ENCODE results near the gene MAN2A2. TPM values are rescaled to one million over a fixed set of nuclear protein-coding genes. Genes with fewer than 3 reads are reported as not detected.

MAN2A2 gene
- total and polyA plus RNA-seq, 9 of the 15 experiments (the other 6 are each of a cell fraction or from before 2014, with no cell fraction given): 7.3 to 151 (median 43.4) TPM

DNA sequence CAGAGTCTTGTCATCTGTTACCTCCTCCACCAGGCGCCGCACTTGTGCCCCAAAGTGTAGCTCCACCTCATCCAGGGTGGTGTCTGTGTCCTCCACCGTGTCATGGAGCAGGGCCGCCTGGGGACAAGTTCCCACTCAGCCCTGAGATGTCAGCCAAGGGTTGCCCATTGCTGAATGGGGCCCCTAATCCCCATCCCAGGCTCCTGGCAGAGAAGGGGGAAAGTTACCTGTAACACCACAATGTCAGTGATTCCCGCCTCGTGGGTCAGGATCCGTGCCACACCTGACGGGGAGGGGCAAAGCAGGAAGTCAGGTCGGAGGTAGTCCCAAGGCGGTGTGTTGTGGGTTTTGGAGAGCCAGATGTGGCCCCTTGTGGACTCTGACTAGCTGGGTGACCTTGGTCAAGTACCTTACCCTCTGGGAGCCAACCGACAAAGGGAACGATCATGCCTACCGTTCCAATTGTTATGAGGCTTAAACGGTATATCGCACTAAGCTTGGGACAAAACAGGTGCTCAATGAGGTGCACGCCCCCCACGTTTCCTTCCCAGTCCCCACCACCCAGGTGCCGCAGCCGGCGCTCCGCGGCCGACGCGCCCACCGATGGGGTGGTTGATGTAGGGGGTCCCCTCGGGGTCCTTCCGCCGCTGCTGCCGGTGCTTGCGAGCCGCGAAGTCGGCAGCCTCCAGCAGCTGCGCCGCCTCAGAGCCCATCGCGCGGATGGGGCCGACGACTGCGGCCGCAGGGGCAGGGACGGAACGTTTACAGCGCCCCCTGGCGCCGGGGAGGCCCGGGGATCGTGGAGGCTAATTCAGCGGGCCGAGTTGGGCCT, 28.9 kb downstream of the MAN2A2 start, which contains the start of gene HDDC3 (continued):
- no peak; a peak in 1 of 4 replicates for TF ChIP-seq KDM4B (IDR thresholded peaks at IDR 0.05; ENCODE audit: borderline replicate concordance in 2 of 2, low read depth in 1 of 2)
- no peak for TF ChIP-seq NUFIP1 (IDR thresholded peaks at IDR 0.05; ENCODE audit: partially characterized antibody)
- TF ChIP-seq, protein P1, sequence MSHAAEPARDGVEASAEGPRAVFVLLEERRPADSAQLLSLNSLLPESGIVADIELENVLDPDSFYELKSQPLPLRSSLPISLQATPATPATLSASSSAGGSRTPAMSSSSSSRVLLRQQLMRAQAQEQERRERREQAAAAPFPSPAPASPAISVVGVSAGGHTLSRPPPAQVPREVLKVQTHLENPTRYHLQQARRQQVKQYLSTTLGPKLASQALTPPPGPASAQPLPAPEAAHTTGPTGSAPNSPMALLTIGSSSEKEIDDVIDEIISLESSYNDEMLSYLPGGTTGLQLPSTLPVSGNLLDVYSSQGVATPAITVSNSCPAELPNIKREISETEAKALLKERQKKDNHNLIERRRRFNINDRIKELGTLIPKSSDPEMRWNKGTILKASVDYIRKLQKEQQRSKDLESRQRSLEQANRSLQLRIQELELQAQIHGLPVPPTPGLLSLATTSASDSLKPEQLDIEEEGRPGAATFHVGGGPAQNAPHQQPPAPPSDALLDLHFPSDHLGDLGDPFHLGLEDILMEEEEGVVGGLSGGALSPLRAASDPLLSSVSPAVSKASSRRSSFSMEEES (CRISPR knock-in tag; IDR thresholded peaks at IDR 0.05): no peak
- TF ChIP-seq ESRRA (IDR thresholded peaks at IDR 0.05; ENCODE audit: borderline replicate concordance, low read depth): peak; percentile 70
- no peak for TF ChIP-seq HMG20B (CRISPR knock-in tag; IDR thresholded peaks at IDR 0.05)
- TF ChIP-seq, protein P2, sequence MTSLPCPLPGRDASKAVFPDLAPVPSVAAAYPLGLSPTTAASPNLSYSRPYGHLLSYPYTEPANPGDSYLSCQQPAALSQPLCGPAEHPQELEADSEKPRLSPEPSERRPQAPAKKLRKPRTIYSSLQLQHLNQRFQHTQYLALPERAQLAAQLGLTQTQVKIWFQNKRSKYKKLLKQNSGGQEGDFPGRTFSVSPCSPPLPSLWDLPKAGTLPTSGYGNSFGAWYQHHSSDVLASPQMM (CRISPR knock-in tag; IDR thresholded peaks at IDR 0.05): no peak
- TF ChIP-seq ZNF239 (CRISPR knock-in tag; IDR thresholded peaks at IDR 0.05): no peak
- no peak for TF ChIP-seq ZZZ3 (IDR thresholded peaks at IDR 0.05)
- peak in 1 of 2 experiments; percentile 80; a peak in 3 of 4 replicates for TF ChIP-seq RCOR1 (IDR thresholded peaks at IDR 0.05; ENCODE audit: borderline replicate concordance in 1 of 2, low read depth in 2 of 2, low read length in 2 of 2)
- TF ChIP-seq ETV6 (IDR thresholded peaks at IDR 0.05; ENCODE audit: borderline replicate concordance in 1 of 2, low read depth in 2 of 2, low read length in 1 of 2): no peak; a peak in 1 of 4 replicates
- TF ChIP-seq ETV6 (CRISPR knock-in tag; IDR thresholded peaks at IDR 0.05; ENCODE audit: borderline replicate concordance): no peak
- TF ChIP-seq FOXK2 (conservative IDR thresholded peaks at IDR 0.05 in 1 of 2, IDR thresholded peaks at IDR 0.05 in 1 of 2; ENCODE audit: low read depth in 2 of 2): peak; percentile 19 to 24; a peak in 3 of 4 replicates
- peak; percentile 64; the same call in 1 of the 2 replicates for TF ChIP-seq ZNF24 (IDR thresholded peaks at IDR 0.05)
- TF ChIP-seq BHLHE40 (IDR thresholded peaks at IDR 0.05; ENCODE audit: low read length): peak; percentile 42
- no peak for TF ChIP-seq ZNF408 (CRISPR knock-in tag; IDR thresholded peaks at IDR 0.05; ENCODE audit: low read depth)
- TF ChIP-seq RBM17 (IDR thresholded peaks at IDR 0.05; ENCODE audit: borderline replicate concordance, low read depth, low read length): no peak
- TF ChIP-seq ZNF263 (CRISPR knock-in tag; IDR thresholded peaks at IDR 0.05; ENCODE audit: borderline replicate concordance): peak; percentile 92
- 0 out of 2 replicates have a peak, but pooled peaks have one; percentile 21 for TF ChIP-seq FOXJ2 (tag; IDR thresholded peaks at IDR 0.05)
- TF ChIP-seq EGR1 (conservative IDR thresholded peaks at IDR 0.05): no peak
- no peak for TF ChIP-seq HDAC6 (IDR thresholded peaks at IDR 0.05; ENCODE audit: low read depth, low read length)
- TF ChIP-seq NFRKB (IDR thresholded peaks at IDR 0.05; ENCODE audit: low read depth): peak; percentile 72
- TF ChIP-seq CCAR2 (IDR thresholded peaks at IDR 0.05; ENCODE audit: low read depth, low read length): no peak
- TF ChIP-seq SIN3A (IDR thresholded peaks at IDR 0.05; ENCODE audit: borderline replicate concordance in 2 of 2, control insufficient read depth in 1 of 2, low read depth in 2 of 2, low read length in 2 of 2): peak in 1 of 2 experiments; percentile 71; a peak in 2 of 4 replicates
- TF ChIP-seq ZNF175 (CRISPR knock-in tag; IDR thresholded peaks at IDR 0.05; ENCODE audit: low read depth): 0 out of 2 replicates have a peak, but pooled peaks have one; percentile 9
- TF ChIP-seq, protein P3, sequence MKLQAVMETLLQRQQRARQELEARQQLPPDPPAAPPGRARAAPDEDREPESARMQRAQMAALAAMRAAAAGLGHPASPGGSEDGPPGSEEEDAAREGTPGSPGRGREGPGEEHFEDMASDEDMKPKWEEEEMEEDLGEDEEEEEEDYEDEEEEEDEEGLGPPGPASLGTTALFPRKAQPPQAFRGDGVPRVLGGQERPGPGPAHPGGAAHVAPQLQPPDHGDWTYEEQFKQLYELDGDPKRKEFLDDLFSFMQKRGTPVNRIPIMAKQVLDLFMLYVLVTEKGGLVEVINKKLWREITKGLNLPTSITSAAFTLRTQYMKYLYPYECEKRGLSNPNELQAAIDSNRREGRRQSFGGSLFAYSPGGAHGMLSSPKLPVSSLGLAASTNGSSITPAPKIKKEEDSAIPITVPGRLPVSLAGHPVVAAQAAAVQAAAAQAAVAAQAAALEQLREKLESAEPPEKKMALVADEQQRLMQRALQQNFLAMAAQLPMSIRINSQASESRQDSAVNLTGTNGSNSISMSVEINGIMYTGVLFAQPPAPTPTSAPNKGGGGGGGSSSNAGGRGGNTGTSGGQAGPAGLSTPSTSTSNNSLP (IDR thresholded peaks at IDR 0.05; ENCODE audit: borderline replicate concordance, low read depth, low read length): no peak
